Parathyroid adenoma (tissue), 2 donors: ENCODE results near the gene AFF4.

Source experiments
- H2AFZ ChIP-seq: fragments of 300-600 bp; sonication (generic); one replicate; pipeline ENCODE4 v1.7.0; 2017; ENCODE audit warnings: antibody characterized with exemption, mild to moderate bottlenecking
- H3K27ac ChIP-seq: fragments of 300-600 bp; sonication (generic); one replicate; pipeline ENCODE4 v1.7.0; 2017
- H3K27me3 ChIP-seq: fragments of 300-600 bp; sonication (generic); one replicate; pipeline ENCODE4 v1.7.0; 2017; ENCODE audit warnings: low read length; ENCODE audit not compliant: control insufficient read depth, insufficient read depth
- H3K36me3 ChIP-seq: fragments of 300-600 bp; sonication (generic); one replicate; pipeline ENCODE4 v1.7.0; 2017; ENCODE audit warnings: low read length; ENCODE audit not compliant: control insufficient read depth, insufficient read depth
- H3K4me1 ChIP-seq: fragments of 300-600 bp; sonication (generic); one replicate; pipeline ENCODE4 v1.7.0; 2017; ENCODE audit warnings: control low read depth
- H3K4me2 ChIP-seq: fragments of 300-600 bp; sonication (generic); one replicate; pipeline ENCODE4 v1.7.0; 2017; ENCODE audit warnings: low read length
- H3K4me3 ChIP-seq: fragments of 300-600 bp; sonication (generic); one replicate; pipeline ENCODE4 v1.7.0; 2017; ENCODE audit warnings: low read depth, low read length
- H3K79me2 ChIP-seq: fragments of 300-600 bp; sonication (generic); one replicate; pipeline ENCODE4 v1.7.0; 2017; ENCODE audit warnings: control low read depth
- H3K9ac ChIP-seq: fragments of 300-600 bp; sonication (generic); one replicate; pipeline ENCODE4 v1.7.0; 2017; ENCODE audit warnings: mild to moderate bottlenecking
- H3K9me3 ChIP-seq: fragments of 300-600 bp; sonication (generic); one replicate; pipeline ENCODE4 v1.7.0; 2017; ENCODE audit warnings: low read length; ENCODE audit not compliant: control insufficient read depth
- TF ChIP-seq, protein P1 (sequence below): fragments of 300-600 bp; sonication (generic); IDR thresholded peaks from one replicate; pipeline ENCODE4 v1.7.0; 2017; ENCODE audit warnings: antibody characterized with exemption, mild to moderate bottlenecking
- donor health status: primary hyperparathyroidism.

The AFF4 gene

DNA sequence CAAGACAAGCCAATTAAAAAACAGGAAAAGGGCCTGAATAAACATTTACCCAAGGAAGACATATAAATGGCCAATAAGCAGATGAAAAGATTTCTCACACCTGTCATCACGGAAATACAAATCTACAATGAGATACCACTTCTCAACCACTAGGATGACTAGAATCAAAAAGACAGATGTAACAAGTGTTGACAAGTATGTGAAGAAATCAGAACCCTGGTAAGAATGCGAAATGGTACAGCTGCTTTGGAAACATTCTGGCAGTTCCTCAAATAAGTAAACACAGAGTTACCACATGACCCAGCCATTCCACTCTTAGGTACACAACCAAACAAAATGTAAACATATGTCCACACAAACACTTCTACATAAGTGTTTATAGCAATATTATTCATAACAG, 57.5 kb downstream of the AFF4 start:
- TF ChIP-seq, protein P1, sequence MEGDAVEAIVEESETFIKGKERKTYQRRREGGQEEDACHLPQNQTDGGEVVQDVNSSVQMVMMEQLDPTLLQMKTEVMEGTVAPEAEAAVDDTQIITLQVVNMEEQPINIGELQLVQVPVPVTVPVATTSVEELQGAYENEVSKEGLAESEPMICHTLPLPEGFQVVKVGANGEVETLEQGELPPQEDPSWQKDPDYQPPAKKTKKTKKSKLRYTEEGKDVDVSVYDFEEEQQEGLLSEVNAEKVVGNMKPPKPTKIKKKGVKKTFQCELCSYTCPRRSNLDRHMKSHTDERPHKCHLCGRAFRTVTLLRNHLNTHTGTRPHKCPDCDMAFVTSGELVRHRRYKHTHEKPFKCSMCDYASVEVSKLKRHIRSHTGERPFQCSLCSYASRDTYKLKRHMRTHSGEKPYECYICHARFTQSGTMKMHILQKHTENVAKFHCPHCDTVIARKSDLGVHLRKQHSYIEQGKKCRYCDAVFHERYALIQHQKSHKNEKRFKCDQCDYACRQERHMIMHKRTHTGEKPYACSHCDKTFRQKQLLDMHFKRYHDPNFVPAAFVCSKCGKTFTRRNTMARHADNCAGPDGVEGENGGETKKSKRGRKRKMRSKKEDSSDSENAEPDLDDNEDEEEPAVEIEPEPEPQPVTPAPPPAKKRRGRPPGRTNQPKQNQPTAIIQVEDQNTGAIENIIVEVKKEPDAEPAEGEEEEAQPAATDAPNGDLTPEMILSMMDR, result no peak
- no peak overlapping the region for H3K4me3 ChIP-seq
- H3K36me3 ChIP-seq, result no peaks in the 10 kb centered on the region
- H2AFZ ChIP-seq, result no peak overlapping the region
- no peak overlapping the region for H3K27ac ChIP-seq
- no peaks in the 10 kb centered on the region for H3K9me3 ChIP-seq
- H3K4me2 ChIP-seq, result no peak overlapping the region
- H3K9ac ChIP-seq, result no peak overlapping the region
- no peaks in the 10 kb centered on the region for H3K27me3 ChIP-seq
- H3K79me2 ChIP-seq, result peaks cover 26% of the 10 kb centered on the region
- no peaks in the 10 kb centered on the region for H3K4me1 ChIP-seq

DNA sequence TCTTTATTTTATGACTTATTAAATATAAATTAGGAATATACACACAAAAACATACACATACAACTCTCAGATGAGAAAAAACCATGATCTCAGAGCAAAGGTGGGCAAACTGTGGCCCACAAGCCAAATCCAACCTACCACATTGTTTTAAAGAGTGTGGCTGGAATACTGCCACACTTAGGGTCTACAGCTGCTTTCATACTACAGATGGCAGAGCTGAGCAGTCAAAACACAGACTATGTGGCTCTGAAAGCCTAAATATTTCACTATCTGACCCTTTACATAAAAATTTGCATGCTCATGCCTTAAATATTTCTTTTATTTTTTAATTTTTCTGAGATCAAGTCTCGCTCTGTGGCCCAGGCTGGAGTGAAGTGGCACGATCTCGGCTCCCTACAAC, 61.7 kb downstream of the AFF4 start:
- Histone ChIP-seq H3K27me3 (no peaks in the 10 kb centered on the region), H3K9me3 (no peaks in the 10 kb centered on the region), H3K9ac (no peak overlapping the region), H3K36me3 (no peaks in the 10 kb centered on the region), H3K4me3 (no peak overlapping the region), H3K4me1 (no peaks in the 10 kb centered on the region), H3K4me2 (no peak overlapping the region), H3K27ac (no peak overlapping the region), H2AFZ (no peak overlapping the region), H3K79me2 (peaks cover 7% of the 10 kb centered on the region)
- TF ChIP-seq, protein P1, result no peak

DNA sequence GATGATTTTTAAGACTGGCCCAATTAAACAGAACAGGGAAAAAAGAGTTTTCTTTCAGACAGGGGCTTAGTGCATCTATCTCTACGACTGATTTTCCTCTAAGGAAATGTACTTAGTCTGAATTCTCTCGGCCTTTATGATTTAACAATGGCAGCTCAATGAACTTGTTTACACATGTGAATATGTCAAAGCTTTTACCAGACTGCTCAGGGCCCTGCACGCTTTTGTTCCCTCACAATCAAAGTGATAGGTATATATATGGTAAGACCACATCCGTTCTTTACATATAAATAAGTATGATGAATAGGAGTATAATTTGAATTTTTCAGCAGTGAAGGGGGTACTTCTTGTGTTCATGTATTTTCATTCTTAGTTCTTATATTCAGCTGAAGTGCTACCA, 62.4 kb downstream of the AFF4 start:
- peaks cover 5% of the 10 kb centered on the region for H3K79me2 ChIP-seq
- TF ChIP-seq, protein P1, result no peak
- H3K36me3 ChIP-seq, result no peaks in the 10 kb centered on the region
- no peak overlapping the region for H3K27ac ChIP-seq
- no peaks in the 10 kb centered on the region for H3K4me1 ChIP-seq
- H3K4me2 ChIP-seq, result no peak overlapping the region
- H3K9me3 ChIP-seq, result no peaks in the 10 kb centered on the region
- H3K27me3 ChIP-seq, result no peaks in the 10 kb centered on the region
- H2AFZ ChIP-seq, result no peak overlapping the region
- no peak overlapping the region for H3K9ac ChIP-seq
- no peak overlapping the region for H3K4me3 ChIP-seq

DNA sequence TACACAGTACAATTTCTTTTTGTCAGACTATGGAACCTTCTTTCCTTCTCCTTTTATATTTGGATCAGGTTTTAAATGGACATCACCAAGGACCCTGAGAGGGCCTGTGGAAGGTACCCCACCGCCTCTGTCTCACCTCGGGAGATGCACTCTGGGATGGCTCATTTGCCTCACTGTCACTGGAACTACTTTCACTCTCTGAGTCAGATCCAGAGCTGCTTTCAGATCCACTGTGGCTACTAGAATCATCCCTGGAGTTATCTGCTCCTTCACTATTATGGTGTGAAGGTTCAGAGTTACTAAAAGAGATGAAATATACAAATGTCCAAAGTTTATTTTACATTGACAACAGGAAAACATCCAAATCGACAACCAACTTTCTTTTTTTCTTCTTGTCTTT, 65.3 kb downstream of the AFF4 start:
- Histone ChIP-seq H3K9me3 (no peaks in the 10 kb centered on the region), H3K79me2 (peaks cover 7% of the 10 kb centered on the region), H3K4me1 (no peaks in the 10 kb centered on the region), H3K4me2 (no peak overlapping the region), H3K27ac (no peak overlapping the region), H3K36me3 (no peaks in the 10 kb centered on the region), H3K9ac (no peak overlapping the region), H2AFZ (no peak overlapping the region), H3K4me3 (no peak overlapping the region), H3K27me3 (no peaks in the 10 kb centered on the region)
- TF ChIP-seq, protein P1, result no peak

DNA sequence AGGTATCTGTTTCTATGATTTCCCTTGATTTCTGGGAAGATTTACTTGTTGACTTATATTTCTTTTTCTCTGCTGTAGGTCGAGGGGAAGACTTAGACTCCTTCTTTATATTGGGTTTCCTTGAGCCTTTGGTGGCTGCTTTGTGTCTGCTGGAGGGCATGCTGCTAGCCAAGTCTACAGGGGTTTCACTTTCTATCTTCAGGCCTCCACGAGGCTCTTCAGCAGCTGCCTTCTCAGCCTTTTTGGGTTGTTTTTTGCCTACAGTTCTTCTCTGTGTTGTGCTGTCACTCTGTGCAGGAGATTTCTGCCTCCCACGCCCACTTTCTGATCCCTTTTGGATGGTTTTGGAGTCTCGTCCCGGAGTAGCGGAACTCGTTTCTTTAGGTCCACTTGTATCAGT, 66.7 kb downstream of the AFF4 start:
- Histone ChIP-seq H3K9ac (no peak overlapping the region), H3K9me3 (no peaks in the 10 kb centered on the region), H3K27me3 (no peaks in the 10 kb centered on the region), H3K27ac (no peak overlapping the region), H3K4me1 (no peaks in the 10 kb centered on the region), H3K4me2 (no peak overlapping the region), H3K36me3 (no peaks in the 10 kb centered on the region), H2AFZ (no peak overlapping the region), H3K4me3 (no peak overlapping the region), H3K79me2 (peaks cover 6% of the 10 kb centered on the region)
- TF ChIP-seq, protein P1, result no peak
